HepG2 (cell line): Measurements from ENCODE around the gene GPATCH3. TPM values are rescaled to one million over a fixed set of nuclear protein-coding genes. Genes with fewer than 3 reads are reported as not detected.

Experiments used
- ELF3 ChIP-seq: IDR thresholded peaks from 2 replicates; pipeline ENCODE4 v1.6.1; 2016; ENCODE audit warnings: missing genetic modification reagents, missing compliant biosample characterization
- ETS1 ChIP-seq: sonication (generic); formaldehyde crosslinking; IDR thresholded peaks from 2 replicates; pipeline ENCODE4 v1.4.0; 2020; ENCODE audit warnings: missing genetic modification reagents
- LRRFIP1 ChIP-seq: sonication (generic); formaldehyde crosslinking; conservative IDR thresholded peaks from 2 replicates; pipeline ENCODE4 v1.4.0; 2020; ENCODE audit warnings: missing genetic modification reagents
- NFKBIZ ChIP-seq: IDR thresholded peaks from 2 replicates; pipeline ENCODE4 v1.6.1; 2018; ENCODE audit warnings: missing genetic modification reagents, missing compliant biosample characterization
- TCF12 ChIP-seq, 2 experiments: fragments of 450-650 bp in 1 of 2; sonication (generic) in 1 of 2; formaldehyde crosslinking in 1 of 2; IDR thresholded peaks; 2 replicates each; pipeline versions ENCODE4 v1.6.1 to v1.8.0; 2017 to 2022; ENCODE audit warnings: antibody characterized with exemption in 1 of 2, mild to moderate bottlenecking in 1 of 2, missing genetic modification reagents in 1 of 2, moderate library complexity in 1 of 2
- ZBTB33 ChIP-seq: sonication (generic); formaldehyde crosslinking; IDR thresholded peaks from 2 replicates; pipeline ENCODE4 v1.4.0; 2020; ENCODE audit warnings: missing genetic modification reagents
- ZNF430 ChIP-seq: sonication (generic); formaldehyde crosslinking; IDR thresholded peaks from 2 replicates; pipeline ENCODE4 v1.9.0; 2021; ENCODE audit warnings: mild to moderate bottlenecking, missing genetic modification reagents
- ZNF446 ChIP-seq: sonication (generic); formaldehyde crosslinking; IDR thresholded peaks from 2 replicates; pipeline ENCODE4 v1.5.0; 2020; ENCODE audit warnings: mild to moderate bottlenecking, missing genetic modification reagents
- ZNF713 ChIP-seq: sonication (generic); formaldehyde crosslinking; IDR thresholded peaks from 2 replicates; pipeline ENCODE4 v1.4.0; 2020; ENCODE audit warnings: mild to moderate bottlenecking, missing genetic modification reagents
- ZNF747 ChIP-seq: sonication (generic); formaldehyde crosslinking; IDR thresholded peaks from 2 replicates; pipeline ENCODE4 v1.8.1; 2023; ENCODE audit warnings: missing genetic modification reagents, mild to moderate bottlenecking, borderline replicate concordance
- polyA plus RNA-seq, 8 experiments: library from polyadenylated mRNA; depleted of rRNA in 3 of 8; stranded (reverse) in 7 of 8; unstranded in 1 of 8; fragments of >200 nt; fragmentation: Illumina TruSeq in 4 of 8; extraction: Trizol in 4 of 8; gene quantifications; 2 replicates each; pipeline versions ENCODE4 v1.2.1 to v1.2.3, GENCODE V29; 2011 to 2016; ENCODE audit warnings: low read depth in 4 of 8, missing spikeins in 1 of 8, mixed read lengths in 1 of 8; ENCODE audit not compliant: insufficient read depth in 1 of 8
- total RNA-seq, 5 experiments: library from RNA; depleted of rRNA; stranded (reverse); fragments of >200 nt; fragmentation: Illumina TruSeq; extraction: Trizol; gene quantifications; 2 replicates each; pipeline ENCODE4 v1.2.3, GENCODE V29; 2016; ENCODE audit warnings: low read depth in 1 of 5
- TF ChIP-seq, protein P1 (sequence below): sonication (generic); formaldehyde crosslinking; IDR thresholded peaks from 2 replicates; pipeline ENCODE4 v1.5.0; 2020; ENCODE audit warnings: mild to moderate bottlenecking, missing genetic modification reagents, borderline replicate concordance
- TF ChIP-seq, protein P2 (sequence below): sonication (generic); formaldehyde crosslinking; IDR thresholded peaks from 2 replicates; pipeline ENCODE4 v1.4.0; 2020; ENCODE audit warnings: missing genetic modification reagents

Gene GPATCH3
- total and polyA plus RNA-seq, 2 of the 13 experiments (the other 11 are each of a cell fraction or from before 2014, with no cell fraction given): 8.3 to 11.0 TPM

DNA sequence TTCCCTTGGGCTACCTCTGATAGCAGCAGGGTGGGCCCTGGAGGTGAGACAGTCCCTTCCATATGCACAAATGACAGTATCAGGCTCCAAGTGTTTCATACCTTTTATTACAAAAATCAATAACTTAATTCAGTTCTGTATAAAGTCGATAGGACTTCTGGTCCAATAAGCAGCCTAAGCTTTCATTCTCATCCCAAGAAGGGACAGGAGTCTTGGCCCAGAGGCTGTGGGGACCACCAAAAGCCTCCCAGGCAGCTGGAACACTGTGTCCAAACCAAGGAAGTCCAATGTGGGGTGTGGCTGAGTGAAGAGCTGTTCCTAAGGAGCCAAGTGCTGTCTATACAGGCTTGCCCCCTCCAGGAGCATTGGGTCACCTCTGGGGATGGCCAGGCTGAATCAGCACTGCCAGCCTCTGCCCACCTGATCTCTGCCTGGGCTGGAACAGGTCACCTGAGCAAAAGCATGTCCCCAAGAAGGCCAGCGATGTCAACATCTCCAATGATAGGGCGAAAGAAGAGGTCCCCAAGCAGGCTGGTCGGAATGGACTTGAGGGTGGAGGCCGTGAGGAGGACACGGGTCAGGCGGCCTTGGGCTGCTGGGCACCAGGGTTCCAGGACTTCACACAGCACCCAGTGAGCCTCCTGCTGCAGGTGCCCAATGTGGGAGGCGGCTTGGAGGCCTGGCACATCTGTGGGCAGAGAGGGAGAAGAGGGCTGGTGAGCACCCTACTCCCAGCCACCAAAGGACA lies 11.3 kb upstream of the GPATCH3 start (continued):
- TF ChIP-seq ZNF446 (no peak), ELF3 (CRISPR knock-in tag) (no peak), ZNF747 (CRISPR knock-in tag) (no peak), ZNF430 (CRISPR knock-in tag) (no peak), NFKBIZ (CRISPR knock-in tag) (no peak), TCF12 (IDR thresholded peaks at IDR 0.05) (no peak), TCF12 (CRISPR knock-in tag; IDR thresholded peaks at IDR 0.05) (no peak), LRRFIP1 (CRISPR knock-in tag) (no peak), ETS1 (CRISPR knock-in tag) (no peak), ZNF713 (CRISPR knock-in tag) (no peak), ZBTB33 (CRISPR knock-in tag) (0 out of 2 replicates have a peak, but pooled peaks have one; percentile 13)
- TF ChIP-seq, protein P1, sequence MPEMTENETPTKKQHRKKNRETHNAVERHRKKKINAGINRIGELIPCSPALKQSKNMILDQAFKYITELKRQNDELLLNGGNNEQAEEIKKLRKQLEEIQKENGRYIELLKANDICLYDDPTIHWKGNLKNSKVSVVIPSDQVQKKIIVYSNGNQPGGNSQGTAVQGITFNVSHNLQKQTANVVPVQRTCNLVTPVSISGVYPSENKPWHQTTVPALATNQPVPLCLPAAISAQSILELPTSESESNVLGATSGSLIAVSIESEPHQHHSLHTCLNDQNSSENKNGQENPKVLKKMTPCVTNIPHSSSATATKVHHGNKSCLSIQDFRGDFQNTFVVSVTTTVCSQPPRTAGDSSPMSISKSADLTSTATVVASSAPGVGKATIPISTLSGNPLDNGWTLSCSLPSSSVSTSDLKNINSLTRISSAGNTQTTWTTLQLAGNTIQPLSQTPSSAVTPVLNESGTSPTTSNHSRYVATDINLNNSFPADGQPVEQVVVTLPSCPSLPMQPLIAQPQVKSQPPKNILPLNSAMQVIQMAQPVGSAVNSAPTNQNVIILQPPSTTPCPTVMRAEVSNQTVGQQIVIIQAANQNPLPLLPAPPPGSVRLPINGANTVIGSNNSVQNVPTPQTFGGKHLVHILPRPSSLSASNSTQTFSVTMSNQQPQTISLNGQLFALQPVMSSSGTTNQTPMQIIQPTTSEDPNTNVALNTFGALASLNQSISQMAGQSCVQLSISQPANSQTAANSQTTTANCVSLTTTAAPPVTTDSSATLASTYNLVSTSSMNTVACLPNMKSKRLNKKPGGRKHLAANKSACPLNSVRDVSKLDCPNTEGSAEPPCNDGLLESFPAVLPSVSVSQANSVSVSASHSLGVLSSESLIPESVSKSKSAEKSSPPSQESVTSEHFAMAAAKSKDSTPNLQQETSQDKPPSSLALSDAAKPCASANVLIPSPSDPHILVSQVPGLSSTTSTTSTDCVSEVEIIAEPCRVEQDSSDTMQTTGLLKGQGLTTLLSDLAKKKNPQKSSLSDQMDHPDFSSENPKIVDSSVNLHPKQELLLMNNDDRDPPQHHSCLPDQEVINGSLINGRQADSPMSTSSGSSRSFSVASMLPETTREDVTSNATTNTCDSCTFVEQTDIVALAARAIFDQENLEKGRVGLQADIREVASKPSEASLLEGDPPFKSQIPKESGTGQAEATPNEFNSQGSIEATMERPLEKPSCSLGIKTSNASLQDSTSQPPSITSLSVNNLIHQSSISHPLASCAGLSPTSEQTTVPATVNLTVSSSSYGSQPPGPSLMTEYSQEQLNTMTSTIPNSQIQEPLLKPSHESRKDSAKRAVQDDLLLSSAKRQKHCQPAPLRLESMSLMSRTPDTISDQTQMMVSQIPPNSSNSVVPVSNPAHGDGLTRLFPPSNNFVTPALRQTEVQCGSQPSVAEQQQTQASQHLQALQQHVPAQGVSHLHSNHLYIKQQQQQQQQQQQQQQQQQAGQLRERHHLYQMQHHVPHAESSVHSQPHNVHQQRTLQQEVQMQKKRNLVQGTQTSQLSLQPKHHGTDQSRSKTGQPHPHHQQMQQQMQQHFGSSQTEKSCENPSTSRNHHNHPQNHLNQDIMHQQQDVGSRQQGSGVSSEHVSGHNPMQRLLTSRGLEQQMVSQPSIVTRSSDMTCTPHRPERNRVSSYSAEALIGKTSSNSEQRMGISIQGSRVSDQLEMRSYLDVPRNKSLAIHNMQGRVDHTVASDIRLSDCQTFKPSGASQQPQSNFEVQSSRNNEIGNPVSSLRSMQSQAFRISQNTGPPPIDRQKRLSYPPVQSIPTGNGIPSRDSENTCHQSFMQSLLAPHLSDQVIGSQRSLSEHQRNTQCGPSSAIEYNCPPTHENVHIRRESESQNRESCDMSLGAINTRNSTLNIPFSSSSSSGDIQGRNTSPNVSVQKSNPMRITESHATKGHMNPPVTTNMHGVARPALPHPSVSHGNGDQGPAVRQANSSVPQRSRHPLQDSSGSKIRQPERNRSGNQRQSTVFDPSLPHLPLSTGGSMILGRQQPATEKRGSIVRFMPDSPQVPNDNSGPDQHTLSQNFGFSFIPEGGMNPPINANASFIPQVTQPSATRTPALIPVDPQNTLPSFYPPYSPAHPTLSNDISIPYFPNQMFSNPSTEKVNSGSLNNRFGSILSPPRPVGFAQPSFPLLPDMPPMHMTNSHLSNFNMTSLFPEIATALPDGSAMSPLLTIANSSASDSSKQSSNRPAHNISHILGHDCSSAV (CRISPR knock-in tag): no peak
- TF ChIP-seq, protein P2, sequence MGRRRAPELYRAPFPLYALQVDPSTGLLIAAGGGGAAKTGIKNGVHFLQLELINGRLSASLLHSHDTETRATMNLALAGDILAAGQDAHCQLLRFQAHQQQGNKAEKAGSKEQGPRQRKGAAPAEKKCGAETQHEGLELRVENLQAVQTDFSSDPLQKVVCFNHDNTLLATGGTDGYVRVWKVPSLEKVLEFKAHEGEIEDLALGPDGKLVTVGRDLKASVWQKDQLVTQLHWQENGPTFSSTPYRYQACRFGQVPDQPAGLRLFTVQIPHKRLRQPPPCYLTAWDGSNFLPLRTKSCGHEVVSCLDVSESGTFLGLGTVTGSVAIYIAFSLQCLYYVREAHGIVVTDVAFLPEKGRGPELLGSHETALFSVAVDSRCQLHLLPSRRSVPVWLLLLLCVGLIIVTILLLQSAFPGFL (CRISPR knock-in tag): no peak
